ENCODE results near the gene OST4.

The OST4 gene

GRCh38 chr2:27086090-27086723 is 14.8 kb upstream of the OST4 start:
- H3K27me3 ChIP-seq (ENCODE audit: insufficient read depth, poor library complexity, severe bottlenecking), result no peaks in the 10 kb centered on the region
- peak overlapping the region; percentile 82 for H3K27ac ChIP-seq (replicated peaks)
- peak; percentile 89 to 94 for DNase-seq (ENCODE audit: low read depth in 1 of 2, low spot score in 1 of 2)
- TF ChIP-seq GABPA (IDR thresholded peaks at IDR 0.05; ENCODE audit: low read depth) (peak; percentile 11; the same call in 1 of the 2 replicates), REST (IDR thresholded peaks at IDR 0.05; ENCODE audit: insufficient replicate concordance, low read depth) (peak; percentile 35), POLR2AphosphoS5 (IDR thresholded peaks at IDR 0.05; ENCODE audit: low read depth) (0 out of 2 replicates have a peak, but pooled peaks have one; percentile 53), SPI1 (IDR thresholded peaks at IDR 0.05; ENCODE audit: borderline replicate concordance, low read depth) (no peak), CTCF (IDR thresholded peaks at IDR 0.05; ENCODE audit: insufficient read depth, low read length) (peak; percentile 43)
- peak overlapping the region; percentile 49 for H3K4me3 ChIP-seq (replicated peaks; ENCODE audit: insufficient read depth, low read length)

- DNase-seq (ENCODE audit: low read depth in 1 of 2, low spot score in 1 of 2), result peak in 1 of 2 experiments; percentile 46
- peak overlapping the region; percentile 82; the same call in 1 of the 2 replicates for H3K27ac ChIP-seq (replicated peaks)
- H3K4me3 ChIP-seq (replicated peaks; ENCODE audit: insufficient read depth, low read length), result peak overlapping the region; percentile 49
- no peak for TF ChIP-seq GABPA (IDR thresholded peaks at IDR 0.05; ENCODE audit: low read depth)
- no peaks in the 10 kb centered on the region for H3K27me3 ChIP-seq (ENCODE audit: insufficient read depth, poor library complexity, severe bottlenecking)
Observed at GRCh38 chr2:27085673-27086089, 14.2 kb upstream of the OST4 start.

- H3K4me3 ChIP-seq (replicated peaks; ENCODE audit: insufficient read depth, low read length), result no peak overlapping the region
- H3K27ac ChIP-seq (replicated peaks), result no peak overlapping the region
- no peak for DNase-seq (ENCODE audit: low read depth in 1 of 2, low spot score in 1 of 2)
- TF ChIP-seq SPI1 (IDR thresholded peaks at IDR 0.05; ENCODE audit: borderline replicate concordance, low read depth), result no peak
- TF ChIP-seq REST (IDR thresholded peaks at IDR 0.05; ENCODE audit: insufficient replicate concordance, low read depth), result no peak
- TF ChIP-seq GABPA (IDR thresholded peaks at IDR 0.05; ENCODE audit: low read depth), result no peak
- TF ChIP-seq POLR2AphosphoS5 (IDR thresholded peaks at IDR 0.05; ENCODE audit: low read depth), result no peak
- TF ChIP-seq CTCF (IDR thresholded peaks at IDR 0.05; ENCODE audit: insufficient read depth, low read length), result no peak
- H3K27me3 ChIP-seq (ENCODE audit: insufficient read depth, poor library complexity, severe bottlenecking), result no peaks in the 10 kb centered on the region
Observed at GRCh38 chr2:27085062-27085672, 13.7 kb upstream of the OST4 start.

GRCh38 chr2:27084297-27085061 is 13.0 kb upstream of the OST4 start:
- Histone ChIP-seq H3K27ac (replicated peaks) (no peak overlapping the region), H3K27me3 (ENCODE audit: insufficient read depth, poor library complexity, severe bottlenecking) (no peaks in the 10 kb centered on the region), H3K4me3 (replicated peaks; ENCODE audit: insufficient read depth, low read length) (no peak overlapping the region)
- TF ChIP-seq GABPA (IDR thresholded peaks at IDR 0.05; ENCODE audit: low read depth), result no peak
- TF ChIP-seq SPI1 (IDR thresholded peaks at IDR 0.05; ENCODE audit: borderline replicate concordance, low read depth), result no peak
- no peak for DNase-seq (ENCODE audit: low read depth in 1 of 2, low spot score in 1 of 2)

All from HL-60 (cell line).